A673 (cell line): ENCODE results near the gene ATP13A4. TPM values are rescaled to one million over a fixed set of nuclear protein-coding genes. Genes with fewer than 3 reads are reported as not detected.

ENCODE experiments used
- BruUV-seq: library from RNA; stranded (reverse); fragments of 400-500 nt; replicated peaks from 2 replicates; lab custom pipeline; 2021; lab: Mats Ljungman, UMichigan
- CTCF ChIA-PET: fragments of 300-600 bp; sonication (Branson Sonifier 250); formaldehyde crosslinking; loops from one replicate; lab custom pipeline; 2022; ENCODE audit warnings: antibody characterized with exemption; lab: Charles Lee
- POLR2A ChIA-PET: fragments of 300-600 bp; sonication (Branson Sonifier 250); formaldehyde crosslinking; loops from one replicate; lab custom pipeline; 2022; ENCODE audit warnings: antibody characterized with exemption; ENCODE audit not compliant: low non-redundant PET; lab: Charles Lee
- DNase-seq: peaks from one replicate; pipeline ENCODE4 v3.0.0-alpha.2; 2015; ENCODE audit warnings: low spot score
- H3K27ac ChIP-seq: fragments of 200-600 bp; sonication (generic); 2 replicates; pipeline ENCODE4 v1.5.1; 2016; ENCODE audit warnings: mixed run types, low read depth, mild to moderate bottlenecking, mixed read lengths, antibody characterized with exemption, low read length; ENCODE audit not compliant: poor library complexity, severe bottlenecking
- H3K27me3 ChIP-seq: fragments of 200-600 bp; sonication (generic); replicated peaks from 2 replicates; pipeline ENCODE4 v1.6.1; 2017; ENCODE audit warnings: mixed run types, low read depth, mild to moderate bottlenecking, mixed read lengths, antibody characterized with exemption, low read length; ENCODE audit not compliant: insufficient read depth, poor library complexity
- H3K36me3 ChIP-seq: fragments of 200-600 bp; sonication (generic); 2 replicates; pipeline ENCODE4 v1.6.1; 2016; ENCODE audit warnings: mixed run types, mild to moderate bottlenecking, mixed read lengths, antibody characterized with exemption, low read length; ENCODE audit not compliant: insufficient read depth, poor library complexity, severe bottlenecking
- H3K4me1 ChIP-seq: fragments of 200-600 bp; sonication (generic); 2 replicates; pipeline ENCODE4 v1.6.1; 2017; ENCODE audit warnings: mixed run types, mild to moderate bottlenecking, mixed read lengths, antibody characterized with exemption, low read length; ENCODE audit not compliant: insufficient read depth, poor library complexity, severe bottlenecking
- H3K4me3 ChIP-seq: fragments of 200-600 bp; sonication (generic); 2 replicates; pipeline ENCODE4 v1.5.1; 2016; ENCODE audit warnings: low read depth, mixed run types, mild to moderate bottlenecking, mixed read lengths, low read length; ENCODE audit not compliant: poor library complexity, severe bottlenecking
- H3K9me3 ChIP-seq: fragments of 200-600 bp; sonication (generic); 2 replicates; pipeline ENCODE4 v1.6.1; 2016; ENCODE audit warnings: mixed run types, low read depth, mild to moderate bottlenecking, mixed read lengths, antibody characterized with exemption, low read length; ENCODE audit not compliant: poor library complexity, severe bottlenecking
- CTCF ChIP-seq: fragments of 300-800, 200-600 bp; sonication (generic); conservative IDR thresholded peaks from 2 replicates; pipeline ENCODE4 v1.5.1; 2017; ENCODE audit warnings: low read depth, mild to moderate bottlenecking, antibody characterized with exemption, low read length, moderate library complexity, mixed read lengths
- EZH2 ChIP-seq: fragments of 200-600 bp; sonication (generic); IDR thresholded peaks from 2 replicates; pipeline ENCODE4 v1.6.1; 2017; ENCODE audit warnings: borderline replicate concordance, low read depth, mild to moderate bottlenecking, mixed read lengths, antibody characterized with exemption, low read length; ENCODE audit not compliant: poor library complexity, severe bottlenecking
- intact Hi-C: fragments of 100-400 bp; cut with micrococcal nuclease; formaldehyde crosslinking; loops from one replicate; pipeline ENCODE4 v1.10.0; 2022; ENCODE audit not compliant: unreplicated experiment
- total RNA-seq: library from RNA; stranded (reverse); gene quantifications from 2 replicates; pipeline ENCODE4 v1.2.3, GENCODE V29; 2021

The ATP13A4 gene
- total RNA-seq, 1 experiment from 2014 or later = not detected

DNA sequence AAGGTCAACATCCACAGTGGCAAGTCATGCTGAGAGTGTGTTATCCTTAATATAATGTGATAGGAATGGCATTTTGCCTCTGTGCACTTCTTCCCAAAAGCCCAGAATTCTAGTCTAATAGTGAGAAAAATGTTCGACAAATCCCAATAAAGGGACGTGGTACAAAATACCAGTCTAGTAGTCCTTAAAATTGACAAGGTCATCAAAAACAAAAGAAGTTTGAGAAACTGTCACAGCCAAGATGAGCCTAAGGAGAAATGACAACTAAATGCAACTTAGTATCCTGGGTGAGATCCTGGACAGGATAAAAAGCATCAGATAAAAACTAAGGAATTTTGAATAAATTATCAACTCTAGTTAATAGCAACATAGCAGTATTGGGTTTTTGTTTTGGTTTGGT, 14.4 kb upstream of the ATP13A4 start:
- ChIA-PET CTCF (no interaction called here), POLR2A (no interaction called here)
- Histone ChIP-seq H3K27ac (no peak overlapping the region), H3K4me1 (no peaks in the 10 kb centered on the region), H3K4me3 (no peak overlapping the region), H3K27me3 (no peaks in the 10 kb centered on the region), H3K36me3 (no peaks in the 10 kb centered on the region), H3K9me3 (no peaks in the 10 kb centered on the region)
- no TSS peak for BruUV-seq
- no peak for DNase-seq
- no peak for TF ChIP-seq CTCF
- TF ChIP-seq EZH2 = no peak
- intact Hi-C loops = loop anchor here (10.0 kb wide), 1 partner anchor 1104 kb away; no protein-coding TSS in a partner anchor

GRCh38 chr3:193564012-193564411, 9.3 kb upstream of the ATP13A4 start:
- ChIA-PET CTCF (interaction anchor here (0.6 to 1.6 kb wide), 2 partner anchors 751 to 1076 kb away, joined by 6 to 7 read pairs; no protein-coding TSS in a partner anchor), POLR2A (no interaction called here)
- no peak for TF ChIP-seq EZH2
- peak; percentile 47 for TF ChIP-seq CTCF
- no peak overlapping the region for H3K27ac ChIP-seq
- no peaks in the 10 kb centered on the region for H3K9me3 ChIP-seq
- no peaks in the 10 kb centered on the region for H3K36me3 ChIP-seq
- no peaks in the 10 kb centered on the region for H3K27me3 ChIP-seq
- DNase-seq = peak; percentile 23
- no peak overlapping the region for H3K4me3 ChIP-seq
- no peaks in the 10 kb centered on the region for H3K4me1 ChIP-seq
- intact Hi-C loops = loop anchor here (10.0 kb wide), 1 partner anchor 1099 kb away; no protein-coding TSS in a partner anchor
- no TSS peak for BruUV-seq

- Histone ChIP-seq H3K9me3 (no peaks in the 10 kb centered on the region), H3K4me1 (no peaks in the 10 kb centered on the region), H3K27ac (no peak overlapping the region), H3K27me3 (no peaks in the 10 kb centered on the region), H3K36me3 (no peaks in the 10 kb centered on the region), H3K4me3 (no peak overlapping the region)
- DNase-seq = no peak
- intact Hi-C loops = loop anchor here (10.0 kb wide), 1 partner anchor 1099 kb away; no protein-coding TSS in a partner anchor
- POLR2A ChIA-PET = no interaction called here
- CTCF ChIA-PET = interaction anchor here (1.6 kb wide), 1 partner anchor 751 kb away, joined by 6 read pairs; no protein-coding TSS in a partner anchor
- no peak for TF ChIP-seq EZH2
- no peak for TF ChIP-seq CTCF
- BruUV-seq = no TSS peak
Measured at GRCh38 chr3:193563426-193563825, 8.7 kb upstream of the ATP13A4 start.
